Muscle of back (tissue), 11 donors: ENCODE measurements around the gene UBQLN4. TPM values are rescaled to one million over a fixed set of nuclear protein-coding genes. Genes with fewer than 3 reads are reported as not detected.
"Not testable (repeated sequence)": the region's sequence is repeated elsewhere in the genome, so short reads cannot be mapped to it uniquely, and the experiment has no call there.

Experiments
- DNase-seq, 3 donors: peaks; one replicate each; pipeline versions ENCODE4 v3.0.0 to v3.0.0-alpha.2; 2013
- polyA plus RNA-seq, 10 donors: library from polyadenylated mRNA; unstranded; fragments of 120-200 nt; gene quantifications; one replicate each; pipeline ENCODE4 v1.2.1, GENCODE V29; 2013; ENCODE audit not compliant: insufficient read length in 10 of 10

Gene UBQLN4
- polyA plus RNA-seq, 10 donors: 37.6 to 47.4 (median 43.0) TPM

GRCh38 chr1:156082309-156083091, 28.9 kb upstream of the UBQLN4 start, which contains the start of gene MEX3A:
TSS of gene MEX3A (minus strand) at chr1:156082465. CDS start at chr1:156081998, 467 bp downstream.
- DNase-seq: peak; percentile 86 to 97 (median 93)

- peak in 1 of 3 donors; percentile 72 for DNase-seq
Observed at GRCh38 chr1:156081917-156082308, 28.3 kb upstream of the UBQLN4 start.

DNA sequence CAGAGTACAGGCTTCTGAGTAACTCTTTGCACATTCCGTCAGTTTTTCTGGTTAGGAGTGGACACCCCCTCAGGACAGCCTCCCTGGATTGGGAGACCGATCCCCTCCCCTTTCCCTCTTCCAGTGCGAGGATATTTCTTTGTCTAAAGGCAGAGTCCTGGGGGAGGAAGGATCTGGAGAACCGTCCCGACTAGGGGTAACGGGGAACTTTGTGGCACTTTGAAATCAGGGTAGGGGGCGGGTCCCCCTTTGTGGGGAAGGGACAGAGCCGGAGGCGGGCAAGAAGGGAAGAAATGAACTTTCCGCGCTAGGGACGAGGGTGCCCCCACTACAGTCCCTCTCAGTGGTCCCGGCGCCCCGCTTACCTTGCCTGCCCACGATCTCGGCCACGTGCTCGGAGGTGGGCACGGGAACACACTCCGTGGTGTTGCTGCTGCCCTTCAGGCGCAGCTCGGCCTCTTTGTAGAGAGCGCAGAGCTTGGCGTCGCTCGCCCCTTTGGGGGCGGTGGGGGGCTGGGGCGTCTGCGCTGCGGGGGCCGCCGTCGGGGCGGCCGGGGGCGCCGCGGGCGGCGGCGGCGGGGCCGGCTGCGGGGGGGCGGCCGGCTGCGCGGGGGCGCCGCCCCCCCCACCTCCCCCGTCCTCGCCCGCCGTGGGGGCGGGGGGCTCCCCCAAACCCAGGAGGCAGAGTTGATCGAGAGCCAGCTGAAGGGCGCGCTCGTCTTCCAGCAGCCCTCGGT, 27.8 kb upstream of the UBQLN4 start:
- peak in 1 of 3 donors; percentile 85 for DNase-seq

- no peak for DNase-seq
Observed at GRCh38 chr1:156080863-156081179, 27.2 kb upstream of the UBQLN4 start.

GRCh38 chr1:156080241-156080862, 26.8 kb upstream of the UBQLN4 start:
- DNase-seq: peak in 1 of 3 donors; percentile 67

GRCh38 chr1:156079762-156080161, 26.2 kb upstream of the UBQLN4 start:
- DNase-seq: no peak

DNA sequence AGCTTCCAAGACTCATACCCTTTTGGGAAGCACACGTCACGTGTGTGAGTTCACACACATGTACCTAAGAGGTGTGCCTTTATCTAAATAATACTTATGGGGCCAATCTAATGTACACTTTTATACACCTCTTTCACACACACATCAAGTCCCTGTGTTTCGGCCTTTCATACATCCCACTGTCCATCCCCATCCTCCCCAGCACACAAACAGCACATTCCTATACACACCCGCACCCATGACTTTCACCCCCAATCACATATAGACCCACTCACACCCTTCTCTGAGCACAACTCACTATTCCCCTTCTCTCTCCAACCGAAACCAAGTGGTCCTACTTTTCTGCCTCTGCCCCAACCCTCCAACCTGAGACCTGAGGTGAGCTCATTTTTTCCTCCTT, 25.1 kb upstream of the UBQLN4 start:
- DNase-seq: no peak

GRCh38 chr1:156077430-156077760, 23.8 kb upstream of the UBQLN4 start:
- no peak for DNase-seq

DNA sequence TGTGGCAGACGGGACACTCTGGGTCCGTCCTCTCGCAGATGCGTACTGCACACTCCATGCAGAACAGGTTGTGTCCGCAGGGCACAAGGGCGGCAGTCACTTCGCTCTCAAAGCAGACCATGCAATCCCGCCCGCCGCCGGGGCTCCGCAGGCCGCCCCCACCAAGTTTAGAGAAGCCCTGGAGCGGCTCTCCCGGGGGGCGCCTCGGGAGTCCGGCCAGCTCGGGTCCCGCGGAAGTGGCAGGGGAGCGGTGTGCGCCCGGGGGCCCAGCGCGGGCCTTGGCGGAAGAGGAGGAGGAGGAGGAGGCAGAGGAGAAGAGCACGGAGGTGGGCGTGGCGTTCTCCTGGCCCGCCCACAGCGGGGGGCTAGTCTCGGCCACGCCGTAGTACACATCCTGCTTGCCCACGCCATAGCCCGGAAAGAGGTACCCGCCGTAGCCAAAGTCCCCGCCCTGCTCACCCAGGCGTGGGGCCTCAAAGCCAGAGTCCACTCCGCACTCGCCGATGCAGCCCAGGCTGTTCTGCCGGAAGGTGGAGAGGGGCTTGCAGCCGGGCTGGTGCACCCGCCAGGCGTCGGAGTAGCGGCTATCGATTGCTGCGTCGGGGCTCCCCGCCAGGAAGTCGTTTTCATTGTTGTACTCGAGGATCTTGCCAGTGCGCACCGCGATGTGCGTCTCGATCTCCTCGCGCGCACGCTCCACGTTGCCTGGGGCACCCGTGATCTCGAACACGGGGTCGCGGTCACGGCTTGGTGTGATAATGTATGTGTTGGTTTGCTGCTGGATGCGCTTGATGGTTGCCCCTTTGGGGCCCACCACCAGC, 23.2 kb upstream of the UBQLN4 start:
- DNase-seq: peak in 1 of 3 donors; percentile 75

GRCh38 chr1:156075775-156076204, 22.2 kb upstream of the UBQLN4 start:
- DNase-seq: no peak

DNA sequence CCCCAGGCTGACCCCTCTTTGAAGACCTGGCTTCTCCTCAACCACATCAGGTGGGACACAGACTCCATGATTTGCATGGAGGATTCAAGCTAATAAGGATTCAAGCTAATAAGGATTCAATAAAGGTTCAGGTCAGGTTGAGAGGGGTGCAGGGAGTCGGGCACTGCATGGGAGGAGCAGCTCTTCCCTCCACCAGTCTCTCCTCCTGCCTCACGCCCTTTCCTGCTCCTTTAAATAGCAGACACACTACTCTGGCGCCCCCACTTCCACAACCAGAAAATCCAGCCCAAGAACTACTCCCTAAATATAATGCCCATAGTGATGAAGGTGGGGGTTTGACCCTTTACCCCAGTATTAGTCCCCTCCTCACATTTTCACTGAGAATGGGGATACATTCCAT, 21.6 kb upstream of the UBQLN4 start:
- DNase-seq: no peak

DNA sequence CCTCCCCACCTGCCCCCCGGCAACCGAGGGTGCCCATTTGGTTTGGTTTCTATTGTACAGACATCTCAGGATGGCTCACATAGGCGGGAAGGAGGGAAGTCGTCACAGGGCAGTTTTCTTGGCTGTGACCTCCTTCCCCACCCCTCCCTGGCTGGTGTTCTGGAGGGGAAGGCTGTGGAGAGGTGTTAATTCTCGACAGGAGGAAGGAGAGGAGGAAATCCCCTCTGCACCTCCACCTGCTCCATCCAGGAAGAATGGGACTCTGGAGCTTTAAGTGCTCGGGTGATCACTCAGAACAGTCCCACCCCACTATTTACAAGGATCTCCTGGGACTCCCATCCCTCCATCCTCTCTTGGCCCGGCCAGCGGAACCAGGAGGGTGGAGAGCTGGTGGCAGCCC, 21.1 kb upstream of the UBQLN4 start:
- DNase-seq: no peak

- DNase-seq: no peak
Observed at GRCh38 chr1:156073740-156074139, 20.1 kb upstream of the UBQLN4 start.

- no peak for DNase-seq
Observed at GRCh38 chr1:156073110-156073687, 19.6 kb upstream of the UBQLN4 start.

DNA sequence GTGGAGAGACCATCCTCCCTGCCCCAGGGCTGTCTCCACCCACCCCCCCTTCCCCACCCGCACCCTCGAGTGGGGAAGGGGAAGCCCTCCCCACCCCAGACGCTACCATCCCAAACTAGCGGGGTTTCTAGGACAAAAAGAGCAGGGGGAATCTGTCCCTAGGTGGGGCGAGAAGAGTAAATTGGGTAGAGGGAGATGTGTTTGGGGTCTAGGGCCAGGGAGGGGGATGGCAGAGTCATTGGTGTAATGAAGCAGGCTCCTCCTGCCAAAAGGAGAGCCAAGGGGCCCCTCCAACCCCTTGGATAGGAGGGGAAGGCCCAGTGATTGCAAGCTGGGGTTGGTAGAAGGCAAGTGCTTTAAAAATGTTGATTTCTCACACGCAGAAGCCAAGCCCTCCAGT, 18.7 kb upstream of the UBQLN4 start:
- no peak for DNase-seq

- not testable (repeated sequence) for DNase-seq
Observed at GRCh38 chr1:156071332-156071816, 17.8 kb upstream of the UBQLN4 start.

- no peak for DNase-seq
Observed at GRCh38 chr1:156070548-156070947, 16.9 kb upstream of the UBQLN4 start.

GRCh38 chr1:156069490-156070455, 16.2 kb upstream of the UBQLN4 start:
- DNase-seq: no peak

- DNase-seq: no peak
Observed at GRCh38 chr1:156067262-156067661, 13.7 kb upstream of the UBQLN4 start.

DNA sequence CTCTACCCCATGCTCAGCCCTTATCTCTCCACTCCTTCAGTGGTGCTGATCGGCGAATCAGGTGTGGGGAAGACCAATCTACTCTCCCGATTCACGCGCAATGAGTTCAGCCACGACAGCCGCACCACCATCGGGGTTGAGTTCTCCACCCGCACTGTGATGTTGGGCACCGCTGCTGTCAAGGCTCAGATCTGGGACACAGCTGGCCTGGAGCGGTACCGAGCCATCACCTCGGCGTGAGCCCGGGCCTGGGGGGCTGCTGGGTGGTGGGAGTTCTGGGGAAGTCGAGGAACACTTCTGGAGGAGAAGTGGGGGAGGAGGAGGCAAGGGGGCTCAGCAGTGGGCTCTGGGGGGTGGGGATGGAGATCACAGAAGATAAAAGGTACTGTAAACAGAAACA, 12.3 kb upstream of the UBQLN4 start:
- DNase-seq: no peak
